GM23248 (cell line): ENCODE results near the gene GFI1B. TPM values are rescaled to one million over a fixed set of nuclear protein-coding genes. Genes with fewer than 3 reads are reported as not detected.
"Not testable (repeated sequence)": the region's sequence is repeated elsewhere in the genome, so short reads cannot be mapped to it uniquely, and the experiment has no call there.

Experiments used
- DNase-seq: peaks from one replicate; pipeline ENCODE4 v3.0.0-alpha.2; 2015
- H2AFZ ChIP-seq: fragments of 200-600 bp; sonication (generic); 2 replicates; pipeline ENCODE4 v1.6.1; 2016; ENCODE audit warnings: antibody characterized with exemption
- H3F3A ChIP-seq: fragments of 200-600 bp; sonication (generic); 2 replicates; pipeline ENCODE4 v1.6.1; 2016; ENCODE audit warnings: mild to moderate bottlenecking, antibody characterized with exemption, mixed run types; ENCODE audit not compliant: insufficient read depth
- H3K27ac ChIP-seq: fragments of 200-600 bp; sonication (generic); 2 replicates; pipeline ENCODE4 v1.5.1; 2016; ENCODE audit warnings: mild to moderate bottlenecking
- H3K27me3 ChIP-seq: fragments of 200-600 bp; sonication (generic); replicated peaks from 2 replicates; pipeline ENCODE4 v1.6.1; 2016; ENCODE audit warnings: mild to moderate bottlenecking; ENCODE audit not compliant: insufficient read depth
- H3K36me3 ChIP-seq: fragments of 200-600 bp; sonication (generic); 2 replicates; pipeline ENCODE4 v1.6.1; 2016; ENCODE audit warnings: low read depth, mild to moderate bottlenecking
- H3K4me1 ChIP-seq: fragments of 200-600 bp; sonication (generic); 2 replicates; pipeline ENCODE4 v1.6.1; 2016; ENCODE audit warnings: mild to moderate bottlenecking; ENCODE audit not compliant: insufficient read depth
- H3K4me2 ChIP-seq: fragments of 200-600 bp; sonication (generic); one replicate; pipeline ENCODE4 v1.6.1; 2016; ENCODE audit warnings: mild to moderate bottlenecking; ENCODE audit not compliant: unreplicated experiment
- H3K4me3 ChIP-seq: fragments of 200-600 bp; sonication (generic); 2 replicates; pipeline ENCODE4 v1.5.1; 2016; ENCODE audit warnings: mild to moderate bottlenecking
- H3K79me2 ChIP-seq: fragments of 200-600 bp; sonication (generic); 2 replicates; pipeline ENCODE4 v1.6.1; 2016; ENCODE audit warnings: mild to moderate bottlenecking; ENCODE audit not compliant: insufficient read depth
- H3K9ac ChIP-seq: fragments of 200-600 bp; sonication (generic); 2 replicates; pipeline ENCODE4 v1.6.1; 2016; ENCODE audit warnings: mild to moderate bottlenecking
- H3K9me2 ChIP-seq: fragments of 200-600 bp; sonication (generic); 2 replicates; pipeline ENCODE4 v1.6.1; 2016; ENCODE audit warnings: mixed run types, mild to moderate bottlenecking, moderate library complexity; ENCODE audit not compliant: insufficient read depth
- H3K9me3 ChIP-seq: fragments of 200-600 bp; sonication (generic); one replicate; pipeline ENCODE4 v1.6.1; 2017; ENCODE audit warnings: low read depth
- H4K20me1 ChIP-seq: fragments of 200-600 bp; sonication (generic); 2 replicates; pipeline ENCODE4 v1.6.0; 2016; ENCODE audit not compliant: insufficient read depth
- EZH2 ChIP-seq: fragments of 200-600 bp; sonication (generic); IDR thresholded peaks from 2 replicates; pipeline ENCODE4 v1.6.1; 2018; ENCODE audit warnings: antibody characterized with exemption, mild to moderate bottlenecking; ENCODE audit not compliant: insufficient read depth, poor library complexity, severe bottlenecking
- EZH2phosphoT487 ChIP-seq: fragments of 200-600 bp; sonication (generic); IDR thresholded peaks from 2 replicates; pipeline ENCODE4 v1.6.1; 2018; ENCODE audit warnings: antibody characterized with exemption, moderate library complexity, mild to moderate bottlenecking, low read depth; ENCODE audit not compliant: insufficient read depth
- WGBS, 2 experiments: methylation state at CpG; one replicate each; pipeline ENCODE4 v1.1.6; 2015 to 2017; ENCODE audit warnings: low lambda C conversion rate in 2 of 2, low coverage in 1 of 2; ENCODE audit errors: missing lambda C conversion rate in 2 of 2; 5-methylcytosine and 5-hydroxymethylcytosine counted together
- in situ Hi-C: fragments of 300-500 bp; cut with MboI; formaldehyde crosslinking; loops from 2 replicates; pipeline ENCODE4 v1.15.0; 2020
- polyA plus RNA-seq: library from polyadenylated mRNA; unstranded; fragments of >200 nt; fragmentation: Nextera tagmentation; extraction: Ambion mirVana; gene quantifications from 2 replicates; pipeline ENCODE4 v1.2.1, GENCODE V29; 2016
- total RNA-seq: library from RNA; depleted of rRNA; stranded (reverse); fragments of >200 nt; shearing (Covaris generic); gene quantifications from 2 replicates; pipeline ENCODE4 v1.2.3, GENCODE V29; 2014

The GFI1B gene
- total and polyA plus RNA-seq, 2 experiments from 2014 or later, result not detected

GRCh38 chr9:132988244-132989013 lies 9.9 kb downstream of the GFI1B start:
- H3K4me1 ChIP-seq, result peaks cover 4% of the 10 kb centered on the region; the same call in 1 of the 2 replicates
- H4K20me1 ChIP-seq, result no peaks in the 10 kb centered on the region
- no peak overlapping the region for H3K9ac ChIP-seq
- DNase-seq, result no peak
- in situ Hi-C loops, result no loop called here
- no peaks in the 10 kb centered on the region for H3K9me2 ChIP-seq
- no peaks in the 10 kb centered on the region for H3K36me3 ChIP-seq
- no peaks in the 10 kb centered on the region for H3F3A ChIP-seq
- H2AFZ ChIP-seq, result no peak overlapping the region
- H3K79me2 ChIP-seq, result no peaks in the 10 kb centered on the region
- no peak overlapping the region for H3K4me2 ChIP-seq
- H3K27me3 ChIP-seq, result peaks cover 44% of the 10 kb centered on the region
- no peaks in the 10 kb centered on the region for H3K9me3 ChIP-seq
- no peak for TF ChIP-seq EZH2
- TF ChIP-seq EZH2phosphoT487, result no peak
- WGBS, 2 experiments, result 81 to 82% methylated on average over 14 of the region's 14 CpGs
- no peak overlapping the region for H3K27ac ChIP-seq
- no peak overlapping the region for H3K4me3 ChIP-seq

GRCh38 chr9:132989014-132989310 lies 10.5 kb downstream of the GFI1B start:
- no peaks in the 10 kb centered on the region for H3K79me2 ChIP-seq
- H3K4me2 ChIP-seq, result no peak overlapping the region
- H3K27me3 ChIP-seq, result peaks cover 38% of the 10 kb centered on the region
- no peak overlapping the region for H3K9ac ChIP-seq
- DNase-seq, result no peak
- WGBS, 2 experiments, result 80% methylated on average over 10 to 13 of the region's 13 CpGs
- no peaks in the 10 kb centered on the region for H3K9me3 ChIP-seq
- H3F3A ChIP-seq, result no peaks in the 10 kb centered on the region
- TF ChIP-seq EZH2phosphoT487 (no peak), EZH2 (no peak)
- no peak overlapping the region for H2AFZ ChIP-seq
- in situ Hi-C loops, result no loop called here
- no peak overlapping the region for H3K27ac ChIP-seq
- H3K36me3 ChIP-seq, result no peaks in the 10 kb centered on the region
- no peak overlapping the region for H3K4me3 ChIP-seq
- no peaks in the 10 kb centered on the region for H4K20me1 ChIP-seq
- H3K9me2 ChIP-seq, result no peaks in the 10 kb centered on the region
- H3K4me1 ChIP-seq, result peaks cover 4% of the 10 kb centered on the region; the same call in 1 of the 2 replicates

- Histone ChIP-seq H3K4me3 (no peak overlapping the region), H3K9ac (no peak overlapping the region), H3K36me3 (no peaks in the 10 kb centered on the region)
These were observed 11.0 kb downstream of the GFI1B start for GRCh38 chr9:132989414-132989996.

GRCh38 chr9:132989998-132990557 lies 11.6 kb downstream of the GFI1B start:
- H3K79me2 ChIP-seq, in situ Hi-C loops, H3K9me2 ChIP-seq, H3K27ac ChIP-seq, H3F3A ChIP-seq, H3K9me3 ChIP-seq, H4K20me1 ChIP-seq, H2AFZ ChIP-seq, H3K4me3 ChIP-seq, H3K4me2 ChIP-seq, H3K4me1 ChIP-seq, H3K9ac ChIP-seq, H3K36me3 ChIP-seq: not testable (repeated sequence)
- WGBS, 2 experiments, result 58 to 65% methylated on average over 4 of the region's 4 CpGs
- H3K27me3 ChIP-seq, result peaks cover 36% of the 10 kb centered on the region
- DNase-seq, result peak; percentile 62

More at GRCh38 chr9:132989414-132989996, 11.0 kb downstream of the GFI1B start:
- no peaks in the 10 kb centered on the region for H3K9me2 ChIP-seq
- H3K4me1 ChIP-seq, result peaks cover 4% of the 10 kb centered on the region; the same call in 1 of the 2 replicates
- DNase-seq, result no peak
- no peak for TF ChIP-seq EZH2phosphoT487
- TF ChIP-seq EZH2, result no peak
- H3K79me2 ChIP-seq, result no peaks in the 10 kb centered on the region
- no peak overlapping the region for H3K27ac ChIP-seq
- no peaks in the 10 kb centered on the region for H3K9me3 ChIP-seq
- H4K20me1 ChIP-seq, result no peaks in the 10 kb centered on the region
- 86 to 88% methylated on average over 21 to 23 of the region's 23 CpGs for WGBS, 2 experiments
- H3K4me2 ChIP-seq, result no peak overlapping the region
- peaks cover 36% of the 10 kb centered on the region for H3K27me3 ChIP-seq
- H3F3A ChIP-seq, result no peaks in the 10 kb centered on the region
- in situ Hi-C loops, result no loop called here
- H2AFZ ChIP-seq, result no peak overlapping the region
